Activated CD8-positive, alpha-beta T cell treated with anti-CD3 and anti-CD28 coated beads for 36 hours (primary cell): Measurements from ENCODE around the gene MAP7D1. TPM values are rescaled to one million over a fixed set of nuclear protein-coding genes. Genes with fewer than 3 reads are reported as not detected.

ENCODE experiments used
- ATAC-seq: fragments of 200-7000 bp; cut with Tn5 transposase; one replicate; pipeline ENCODE4 v1.10.0; 2021; ENCODE audit warnings: mild to moderate bottlenecking, moderate library complexity
- CTCF ChIA-PET: fragments of 350-600 bp; sonication (Branson Sonifier 250); formaldehyde crosslinking; loops from one replicate; lab custom pipeline; 2021; ENCODE audit warnings: antibody characterized with exemption; lab: Charles Lee
- POLR2A ChIA-PET: fragments of 350-600 bp; sonication (Branson Sonifier 250); formaldehyde crosslinking; loops from one replicate; lab custom pipeline; 2021; ENCODE audit warnings: antibody characterized with exemption; lab: Charles Lee
- DNase-seq: peaks from one replicate; pipeline ENCODE4 v3.0.0-alpha.2; 2020
- H3K27ac Mint-ChIP-seq: one replicate; pipeline ENCODE4 v1.8.0; 2021; ENCODE audit warnings: mild to moderate bottlenecking, mixed read lengths
- H3K27me3 Mint-ChIP-seq: one replicate; pipeline ENCODE4 v1.8.0; 2021; ENCODE audit warnings: mixed read lengths
- H3K36me3 Mint-ChIP-seq: one replicate; pipeline ENCODE4 v1.8.0; 2021; ENCODE audit warnings: low read depth, mixed read lengths
- H3K4me1 Mint-ChIP-seq: one replicate; pipeline ENCODE4 v1.8.0; 2021; ENCODE audit warnings: low read depth, mixed read lengths
- H3K4me3 Mint-ChIP-seq: one replicate; pipeline ENCODE4 v1.8.0; 2021; ENCODE audit warnings: mild to moderate bottlenecking, moderate library complexity, mixed read lengths
- H3K9me3 Mint-ChIP-seq: one replicate; pipeline ENCODE4 v1.8.0; 2021; ENCODE audit warnings: mixed read lengths
- CTCF ChIP-seq: fragments of 200-600 bp; IDR thresholded peaks from one replicate; pipeline ENCODE4 v1.8.0; 2022; ENCODE audit warnings: antibody characterized with exemption, mild to moderate bottlenecking
- intact Hi-C: fragments of 100-400 bp; cut with micrococcal nuclease; formaldehyde crosslinking; loops from one replicate; pipeline ENCODE4 v1.10.0; 2022
- total RNA-seq, 2 experiments: library from RNA; stranded (reverse); gene quantifications; one replicate each; pipeline ENCODE4 v1.2.3, GENCODE V29; 2021

MAP7D1 gene
- total RNA-seq, 2 experiments from 2014 or later = 125 to 129 TPM

- ATAC-seq (no peak), DNase-seq (no peak)
- H3K36me3 Mint-ChIP-seq = no peaks in the 10 kb centered on the region
- H3K27me3 Mint-ChIP-seq = peaks cover 29% of the 10 kb centered on the region
- ChIA-PET POLR2A (no interaction called here), CTCF (interaction anchor here (1.0 kb wide), 1 partner anchor 62 kb away, joined by 3 read pairs; no protein-coding TSS in a partner anchor)
- TF ChIP-seq CTCF = no peak
- H3K4me3 Mint-ChIP-seq = no peak overlapping the region
- intact Hi-C loops = no loop called here
- H3K4me1 Mint-ChIP-seq = peaks cover 25% of the 10 kb centered on the region
- no peaks in the 10 kb centered on the region for H3K9me3 Mint-ChIP-seq
- no peak overlapping the region for H3K27ac Mint-ChIP-seq
Observed at GRCh38 chr1:36126005-36126716, 29.8 kb upstream of the MAP7D1 start.

GRCh38 chr1:36126797-36127500, 29.0 kb upstream of the MAP7D1 start:
- Mint-ChIP-seq H3K4me1 (peaks cover 25% of the 10 kb centered on the region), H3K27me3 (peaks cover 29% of the 10 kb centered on the region), H3K4me3 (no peak overlapping the region), H3K27ac (no peak overlapping the region), H3K9me3 (no peaks in the 10 kb centered on the region), H3K36me3 (no peaks in the 10 kb centered on the region)
- POLR2A ChIA-PET = interaction anchor here (0.5 kb wide), 1 partner anchor 9 kb away, joined by 3 read pairs; no protein-coding TSS in a partner anchor
- CTCF ChIA-PET = interaction anchor here (1.3 kb wide), 1 partner anchor 11 kb away, joined by 3 read pairs; no protein-coding TSS in a partner anchor
- ATAC-seq (no peak), DNase-seq (no peak)
- intact Hi-C loops = no loop called here
- no peak for TF ChIP-seq CTCF

- DNase-seq = no peak
- ATAC-seq = no peak
- peaks cover 23% of the 10 kb centered on the region for H3K4me1 Mint-ChIP-seq
- no peak for TF ChIP-seq CTCF
- H3K27me3 Mint-ChIP-seq = peaks cover 20% of the 10 kb centered on the region
- CTCF ChIA-PET = interaction anchor here (0.9 to 1.3 kb wide), 3 partner anchors 10 to 29 kb away, joined by 3 to 4 read pairs (median 3); partner anchors contain the start of gene TRAPPC3
- H3K27ac Mint-ChIP-seq = no peak overlapping the region
- intact Hi-C loops = no loop called here
- H3K4me3 Mint-ChIP-seq = no peak overlapping the region
- no peaks in the 10 kb centered on the region for H3K9me3 Mint-ChIP-seq
- POLR2A ChIA-PET = no interaction called here
- H3K36me3 Mint-ChIP-seq = no peaks in the 10 kb centered on the region
Observed at GRCh38 chr1:36128126-36128904, 27.6 kb upstream of the MAP7D1 start.

- CTCF ChIA-PET = interaction anchor here (0.6 to 1.2 kb wide), 2 partner anchors 20 to 95 kb away, joined by 3 to 4 read pairs; partner anchors contain the start of gene TRAPPC3
Observed at GRCh38 chr1:36128905-36129206, 27.1 kb upstream of the MAP7D1 start.

More at GRCh38 chr1:36128905-36129206, 27.1 kb upstream of the MAP7D1 start:
- no peak for ATAC-seq
- Mint-ChIP-seq H3K27me3 (peaks cover 15% of the 10 kb centered on the region), H3K9me3 (no peaks in the 10 kb centered on the region), H3K36me3 (no peaks in the 10 kb centered on the region), H3K27ac (no peak overlapping the region), H3K4me3 (no peak overlapping the region), H3K4me1 (peaks cover 18% of the 10 kb centered on the region)
- intact Hi-C loops = no loop called here
- DNase-seq = no peak
- TF ChIP-seq CTCF = no peak
- POLR2A ChIA-PET = no interaction called here
